GM21825 (cell line): Measurements from ENCODE around the gene ACBD4.

Source experiments
- ATAC-seq: cut with Tn5 transposase; IDR thresholded peaks from one replicate; pipeline ENCODE4 v1.9.1; 2021; ENCODE audit warnings: mild to moderate bottlenecking, moderate library complexity; ENCODE audit not compliant: unreplicated experiment

The ACBD4 gene

DNA sequence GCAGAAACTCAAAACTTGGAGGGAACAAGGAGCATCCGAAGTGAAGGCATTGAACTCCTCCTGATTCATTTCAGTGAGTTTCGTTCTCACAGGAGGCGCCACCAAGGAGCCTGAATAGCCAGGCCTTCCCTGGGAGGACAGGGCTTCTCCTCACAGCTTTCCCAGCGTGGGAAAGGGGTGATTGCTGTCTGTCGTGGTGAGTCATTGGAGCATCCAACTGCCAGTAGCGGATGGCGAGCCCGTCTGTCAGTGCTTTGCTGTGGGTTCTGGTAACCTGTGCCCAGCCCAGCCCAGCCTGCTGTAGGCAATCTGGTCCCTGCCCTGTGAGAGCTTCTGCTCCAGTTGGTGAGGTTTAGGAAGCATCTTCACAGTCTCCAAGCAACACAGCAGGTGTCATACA lies 31.5 kb upstream of the ACBD4 start:
- no peak for ATAC-seq

DNA sequence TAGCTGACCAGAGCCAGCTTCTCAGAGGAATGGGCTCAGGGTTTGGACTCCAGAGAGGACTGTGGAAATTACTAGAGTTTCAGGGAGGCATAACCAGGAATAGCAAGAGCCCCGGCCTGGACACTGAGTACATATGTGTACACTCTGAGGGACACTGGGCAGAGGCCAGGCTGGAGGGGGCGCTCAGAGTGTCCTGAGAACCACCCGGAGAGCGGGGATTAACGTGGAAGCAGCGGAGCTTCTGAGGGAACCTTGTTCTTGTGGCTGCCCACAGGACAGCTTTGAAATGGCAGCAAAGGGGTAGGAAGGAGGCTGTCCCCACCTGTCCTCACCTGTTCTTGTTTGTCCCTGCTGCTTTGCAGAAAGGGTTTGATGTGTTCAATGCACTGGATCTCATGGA lies 31.0 kb upstream of the ACBD4 start:
- no peak for ATAC-seq

DNA sequence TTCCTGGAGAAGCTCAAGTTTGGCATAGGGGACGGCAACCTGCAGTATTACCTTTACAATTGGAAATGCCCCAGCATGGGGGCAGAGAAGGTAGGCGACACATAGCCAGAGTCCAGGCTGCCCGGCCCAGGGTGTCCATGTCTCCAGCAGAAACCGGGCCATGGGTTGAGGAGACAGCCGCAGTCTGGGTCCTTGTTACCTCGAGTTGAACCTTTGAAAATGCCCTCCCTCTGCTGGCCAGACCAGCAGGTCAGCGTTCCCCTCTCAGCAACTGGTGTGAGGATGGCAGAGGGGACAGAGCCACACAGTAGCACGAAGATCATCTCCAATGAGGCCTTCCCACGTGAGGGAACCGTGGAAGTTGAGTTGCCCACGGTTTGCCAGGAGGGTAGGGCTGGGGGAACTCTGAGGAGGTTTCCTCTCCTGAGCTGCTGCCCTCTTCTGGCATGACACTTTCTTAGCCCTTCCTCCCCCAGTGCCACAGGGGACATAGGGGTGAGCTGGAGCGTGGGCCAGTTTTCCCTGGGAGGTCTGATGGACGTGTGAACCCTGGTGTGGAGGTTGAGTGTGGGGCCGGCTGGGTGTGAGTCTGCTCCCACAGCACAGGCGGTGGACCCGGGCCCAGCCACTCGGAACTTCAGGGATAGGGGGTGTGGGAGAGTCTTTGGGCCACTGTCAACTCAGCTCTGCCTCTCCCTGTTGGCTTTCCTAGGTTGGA lies 30.4 kb upstream of the ACBD4 start:
- ATAC-seq = no peak

DNA sequence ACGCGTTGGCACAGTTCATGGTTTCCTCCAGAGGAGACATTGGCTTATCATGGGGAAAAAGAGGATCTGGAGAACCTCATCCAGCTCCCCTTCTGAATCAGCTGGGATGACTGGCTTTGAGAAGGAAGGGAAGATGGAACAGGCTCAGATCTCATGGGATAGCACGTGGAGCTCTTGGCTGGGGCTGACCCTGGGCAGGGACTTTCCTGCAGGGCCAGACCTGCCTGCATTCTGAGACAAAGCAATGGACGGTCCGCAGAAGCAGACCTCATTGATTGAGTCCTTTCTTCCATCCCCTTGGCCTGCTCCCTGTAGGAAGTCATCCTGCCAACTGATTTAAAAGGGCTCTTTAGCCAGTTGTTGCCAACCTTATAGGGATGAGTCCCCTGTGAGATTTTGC lies 29.4 kb upstream of the ACBD4 start:
- no peak for ATAC-seq

DNA sequence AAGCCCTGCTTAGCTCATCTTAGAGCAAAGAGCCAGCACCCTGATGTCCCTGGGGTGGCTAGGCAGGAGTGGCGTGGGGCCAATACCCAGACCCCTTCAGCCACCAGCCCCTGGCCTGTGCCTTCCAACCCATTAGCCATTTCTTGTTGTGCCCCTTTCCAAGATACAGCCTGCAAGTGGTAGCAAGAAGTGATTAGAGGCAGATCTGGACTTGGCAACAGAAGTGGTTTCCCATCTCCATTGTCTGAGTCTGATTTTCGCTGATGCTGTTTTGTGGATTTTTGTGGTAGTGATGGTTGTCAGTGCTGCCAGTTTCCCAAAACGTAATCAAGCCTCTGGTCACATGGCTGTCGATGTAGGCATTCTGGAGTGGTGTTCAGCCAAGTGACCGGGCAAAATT lies 28.9 kb upstream of the ACBD4 start:
- ATAC-seq = no peak

DNA sequence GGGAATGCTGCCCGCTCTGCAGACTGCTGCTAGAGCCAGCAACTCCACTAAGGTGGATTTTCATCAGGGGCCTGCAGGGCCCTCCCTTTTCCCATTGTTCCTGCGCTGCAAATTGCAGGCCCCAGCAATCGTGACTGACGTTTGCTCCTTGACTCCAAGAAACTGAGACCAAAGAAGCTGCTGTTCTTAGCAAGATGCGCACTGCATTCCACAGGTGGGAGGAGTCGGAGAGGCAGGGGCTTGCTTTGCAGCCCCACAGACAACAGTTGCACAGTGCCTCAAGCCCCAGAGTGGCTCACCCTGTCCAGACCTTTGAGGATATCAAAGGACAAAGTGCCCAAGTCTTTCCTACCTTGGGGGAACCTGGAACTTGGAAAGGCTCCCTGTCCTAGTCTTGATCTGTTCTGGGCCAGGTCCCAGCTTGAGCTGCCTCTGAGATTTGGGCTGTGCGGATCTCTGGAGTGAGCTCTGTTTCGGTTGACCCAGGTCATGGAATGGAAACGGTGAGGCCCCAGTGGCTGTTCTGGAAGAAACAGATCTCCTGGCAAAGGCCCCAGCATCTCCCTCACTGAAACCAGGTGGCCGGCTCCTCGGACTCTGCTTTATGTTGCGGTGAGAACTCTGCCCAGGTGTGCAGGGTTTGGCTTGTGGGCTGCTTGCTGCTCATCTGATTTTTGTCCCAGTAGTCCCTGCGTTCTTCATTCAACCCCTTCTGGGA lies 28.0 kb upstream of the ACBD4 start:
- no peak for ATAC-seq

DNA sequence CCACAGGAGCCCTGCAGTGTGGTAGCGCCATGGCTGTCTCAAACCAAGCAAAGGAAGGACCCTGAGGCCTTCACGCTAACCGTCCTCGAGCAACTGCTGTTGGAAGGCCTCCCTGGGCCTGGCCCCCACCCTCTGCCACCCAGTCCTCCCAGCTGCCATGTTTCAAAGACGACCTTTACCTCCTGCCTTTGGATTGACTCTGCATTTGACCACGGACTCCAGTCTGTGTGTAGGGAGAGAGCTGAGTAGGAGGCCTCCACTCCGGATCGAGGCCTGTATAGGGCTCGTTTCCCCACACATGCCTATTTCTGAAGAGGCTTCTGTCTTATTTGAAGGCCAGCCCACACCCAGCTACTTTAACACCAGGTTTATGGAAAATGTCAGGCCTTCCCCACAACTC lies 27.4 kb upstream of the ACBD4 start:
- ATAC-seq = no peak

DNA sequence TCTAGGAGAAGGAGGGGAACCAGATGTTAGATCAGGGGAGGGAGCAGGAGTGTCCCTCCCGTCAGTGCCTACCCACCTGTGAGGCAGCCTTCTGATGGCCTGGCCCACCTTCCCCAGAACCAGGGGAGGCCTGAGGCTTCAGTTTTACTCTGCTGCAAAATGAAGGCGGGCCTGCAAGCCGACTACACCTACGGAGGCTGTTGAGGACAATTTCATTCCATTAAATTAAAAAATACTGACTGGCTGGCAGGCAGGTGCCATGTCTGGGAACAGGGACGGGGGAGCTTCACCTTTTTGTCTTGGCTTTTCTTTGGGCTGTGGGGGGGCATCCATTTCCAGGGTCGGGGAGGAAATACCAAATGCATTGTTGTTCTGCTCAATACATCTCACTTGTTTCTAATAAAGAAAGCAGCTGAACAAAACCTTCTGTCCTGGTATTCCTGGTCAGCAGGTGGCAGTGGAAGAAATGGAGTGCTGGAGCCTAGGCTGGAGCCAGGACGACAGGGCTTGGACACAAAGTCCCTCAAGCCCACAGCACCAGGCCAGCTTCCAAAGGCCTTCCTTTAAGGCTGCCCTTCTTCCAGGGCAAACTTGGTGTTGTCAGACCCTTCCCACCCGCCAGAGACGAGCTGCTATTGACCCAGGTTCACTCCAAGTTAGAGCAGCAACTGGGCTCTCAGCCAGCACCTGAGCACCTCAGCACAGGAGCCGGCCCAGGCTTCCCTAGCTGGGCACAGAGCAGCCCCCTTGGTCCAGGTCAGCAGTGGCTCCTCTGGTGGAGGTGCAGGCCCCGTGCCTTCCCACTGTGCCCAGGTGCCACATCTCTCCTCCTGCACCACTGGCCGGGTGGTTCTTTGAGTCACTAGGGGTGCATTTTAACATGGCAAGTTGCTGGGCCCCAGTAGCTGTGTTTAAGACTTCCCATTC lies 26.6 kb upstream of the ACBD4 start:
- no peak for ATAC-seq

DNA sequence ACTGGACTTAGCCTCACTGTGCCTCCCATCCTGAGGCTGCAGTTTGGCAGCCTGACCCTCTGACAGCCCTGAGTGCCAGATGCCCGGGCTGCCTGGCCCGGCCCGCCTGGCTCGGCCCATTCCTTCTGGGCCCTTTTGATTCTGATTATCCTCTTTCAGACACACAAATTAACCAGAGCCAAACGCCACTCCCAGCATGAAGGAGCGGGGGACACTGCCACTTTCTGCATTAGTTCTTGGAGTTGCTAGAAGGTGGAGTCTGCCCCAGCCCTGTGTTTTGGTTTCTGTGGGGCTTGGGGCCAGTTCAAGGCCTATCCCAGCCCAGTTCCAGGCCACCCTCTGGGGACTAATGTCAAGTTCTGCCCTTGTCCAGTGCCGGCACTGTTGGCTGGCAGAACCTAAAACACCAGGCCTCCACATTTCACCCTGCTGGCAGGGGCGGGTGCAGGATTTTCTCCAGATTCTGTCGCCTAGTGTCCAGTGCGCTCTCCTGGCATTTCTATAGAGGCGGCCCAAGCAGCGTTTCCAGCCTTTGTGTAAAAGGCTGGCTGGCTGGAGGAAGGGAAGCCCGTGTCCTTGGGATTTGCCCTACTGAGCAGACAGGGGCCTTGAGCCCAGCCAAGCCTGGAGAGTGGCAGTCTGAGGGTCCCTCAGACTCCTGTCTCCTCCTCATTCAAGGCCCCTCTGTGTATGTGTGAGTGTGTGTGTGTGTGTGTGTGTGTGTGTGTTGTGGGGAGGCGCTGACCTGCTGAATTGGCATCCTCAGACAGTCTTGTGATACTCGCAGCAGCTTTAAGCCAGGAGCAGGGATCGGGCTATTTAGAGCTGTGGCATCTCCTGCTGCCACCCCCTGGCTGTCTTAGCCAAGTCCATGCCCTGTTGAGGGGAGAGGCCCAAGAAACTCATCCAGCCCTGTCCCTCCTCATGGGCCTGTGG lies 24.5 kb upstream of the ACBD4 start:
- no peak for ATAC-seq

DNA sequence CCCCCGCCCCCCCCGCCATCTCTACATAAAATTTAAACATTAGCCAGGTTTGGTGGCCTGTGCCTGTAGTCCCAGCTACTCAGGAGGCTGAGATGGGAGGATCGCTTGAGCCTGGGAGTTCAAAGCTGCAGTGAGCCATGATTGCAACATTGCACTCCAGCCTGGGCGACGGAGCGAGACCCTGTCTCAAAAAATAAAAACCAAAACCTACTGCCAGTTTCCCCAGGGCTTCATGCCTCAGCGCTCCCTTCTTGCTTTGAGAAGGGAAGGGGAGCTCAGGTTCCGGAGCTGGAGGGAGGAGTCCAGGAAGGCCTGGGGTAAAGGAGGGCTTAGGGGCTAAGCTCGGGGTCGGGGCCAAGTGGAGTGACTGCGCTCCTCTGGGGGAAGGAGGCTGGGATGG lies 23.6 kb upstream of the ACBD4 start:
- ATAC-seq = no peak

DNA sequence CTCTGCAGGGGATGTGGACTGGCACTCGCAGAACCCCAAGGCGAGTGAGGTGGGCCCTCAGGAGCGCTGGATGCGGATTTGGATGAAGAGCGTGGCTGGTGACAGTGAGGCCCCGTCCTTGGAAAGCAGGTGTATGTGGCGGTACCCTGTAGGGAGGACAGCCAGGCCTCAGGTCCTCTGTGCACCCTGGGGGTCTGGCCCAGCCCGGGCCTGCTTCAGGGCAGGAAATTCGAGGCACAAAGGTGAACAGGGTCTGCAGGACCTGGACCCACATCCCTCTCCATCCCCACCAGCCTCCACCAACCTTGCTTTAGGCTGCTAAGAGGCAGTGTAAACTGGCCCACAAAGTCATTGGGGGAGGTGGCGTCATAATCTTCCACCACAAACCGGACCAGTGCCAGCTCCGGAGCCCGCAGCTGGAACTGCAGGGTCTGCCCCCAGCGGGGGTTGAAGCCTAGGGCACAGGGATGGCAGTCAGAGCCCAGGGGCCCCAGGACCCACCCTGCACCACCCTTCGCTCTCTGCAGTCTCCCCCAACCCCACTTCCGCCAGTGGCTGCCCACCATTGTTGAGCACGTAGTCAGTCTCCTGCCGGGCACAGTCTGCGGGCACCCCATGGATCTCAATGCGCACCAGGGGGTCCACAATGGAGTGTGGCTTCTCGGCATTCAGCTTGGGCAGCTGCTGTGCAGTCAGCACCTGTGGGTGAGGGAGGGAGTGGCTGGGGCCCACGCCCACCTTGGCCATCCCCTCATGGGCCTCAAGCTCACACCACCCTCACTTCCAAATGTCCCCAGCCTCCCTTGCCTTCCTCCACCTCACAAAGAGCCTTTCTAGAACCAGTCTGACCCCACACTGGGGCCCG lies 22.7 kb upstream of the ACBD4 start:
- ATAC-seq = no peak

DNA sequence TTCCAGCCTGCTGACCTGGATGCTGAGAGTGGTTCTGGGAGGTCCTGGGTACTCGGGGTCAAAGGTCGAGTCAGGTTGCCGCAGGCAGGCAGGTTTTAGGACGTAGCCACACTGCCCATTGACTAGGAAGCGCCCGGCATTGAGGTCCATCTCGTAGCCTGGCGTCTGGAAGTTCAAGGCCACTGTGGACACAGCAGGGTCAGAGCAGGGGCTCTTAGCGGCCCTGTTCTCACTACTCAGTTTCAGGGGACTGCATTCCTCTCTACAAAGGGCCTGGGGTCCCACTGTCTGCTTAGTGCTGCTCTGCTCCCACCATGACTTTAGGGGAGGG lies 22.1 kb upstream of the ACBD4 start:
- ATAC-seq = no peak

DNA sequence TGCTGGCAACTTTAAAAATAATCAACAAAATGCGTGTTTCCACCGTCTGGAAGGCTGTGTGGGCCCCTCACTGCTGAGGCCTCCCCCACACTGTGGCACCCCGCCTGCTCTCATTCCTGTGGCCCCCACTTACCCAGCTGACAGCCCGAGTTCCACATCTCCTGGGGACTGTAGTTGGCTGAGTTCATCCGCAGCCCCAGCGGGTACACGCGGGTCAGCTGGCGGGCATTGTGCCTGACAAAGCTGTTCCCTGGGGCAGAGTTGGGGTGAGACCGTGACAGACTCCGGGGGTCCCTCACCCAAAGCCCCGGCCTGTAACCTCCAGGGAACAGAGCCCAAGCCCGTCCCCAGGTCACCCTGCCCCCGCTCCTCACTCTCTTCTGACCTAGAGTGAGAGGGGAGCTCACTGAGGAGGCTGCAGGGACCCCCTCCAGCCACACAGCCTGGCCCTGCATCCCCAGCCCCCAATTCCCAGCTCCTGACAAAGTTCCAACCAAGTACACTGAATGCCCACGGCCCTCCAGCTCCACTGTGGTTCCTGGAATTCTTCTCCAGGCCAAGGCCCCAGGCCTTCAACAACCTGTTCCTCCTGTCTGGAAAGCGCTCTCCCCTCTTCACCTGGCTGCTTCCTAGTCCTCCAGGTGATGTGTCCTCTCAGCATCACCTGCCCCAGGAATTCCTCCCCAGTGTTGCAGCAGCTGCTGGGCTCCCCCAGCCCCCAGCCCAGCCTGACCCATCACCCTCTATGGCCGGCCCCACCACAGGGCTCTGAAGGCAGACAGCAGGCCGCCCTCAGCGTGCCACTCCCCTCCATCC lies 21.2 kb upstream of the ACBD4 start:
- ATAC-seq = no peak

DNA sequence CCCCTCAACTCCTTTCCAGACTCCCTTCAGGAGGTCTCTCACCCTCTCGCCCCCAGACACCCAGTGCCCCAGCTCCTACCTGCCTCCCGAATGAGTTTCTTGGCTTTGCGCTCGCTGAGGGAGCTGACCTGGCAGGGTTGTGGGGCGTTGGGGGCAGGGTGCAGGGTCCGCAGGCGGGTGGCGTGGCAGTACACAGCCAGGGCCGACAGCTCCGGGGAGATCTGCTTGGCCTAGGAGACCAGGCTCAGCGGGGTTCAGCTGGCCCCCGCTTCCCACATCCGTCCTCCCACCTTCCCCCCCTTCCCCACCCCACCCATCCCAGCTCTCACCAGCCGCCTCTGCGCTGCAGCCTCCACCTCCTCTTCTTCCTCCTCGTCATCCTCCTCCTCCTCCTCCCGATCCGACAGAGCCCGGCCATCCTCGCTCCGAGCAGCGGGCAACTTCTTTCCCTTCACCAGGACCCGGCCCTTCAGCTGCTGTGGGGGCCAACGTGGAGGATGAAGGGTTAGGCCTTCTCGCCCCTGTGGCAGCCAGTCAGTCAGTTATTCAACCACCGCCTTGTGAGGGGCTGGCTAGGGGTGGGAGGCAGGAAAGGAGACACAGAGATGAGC lies 20.4 kb upstream of the ACBD4 start:
- no peak for ATAC-seq

DNA sequence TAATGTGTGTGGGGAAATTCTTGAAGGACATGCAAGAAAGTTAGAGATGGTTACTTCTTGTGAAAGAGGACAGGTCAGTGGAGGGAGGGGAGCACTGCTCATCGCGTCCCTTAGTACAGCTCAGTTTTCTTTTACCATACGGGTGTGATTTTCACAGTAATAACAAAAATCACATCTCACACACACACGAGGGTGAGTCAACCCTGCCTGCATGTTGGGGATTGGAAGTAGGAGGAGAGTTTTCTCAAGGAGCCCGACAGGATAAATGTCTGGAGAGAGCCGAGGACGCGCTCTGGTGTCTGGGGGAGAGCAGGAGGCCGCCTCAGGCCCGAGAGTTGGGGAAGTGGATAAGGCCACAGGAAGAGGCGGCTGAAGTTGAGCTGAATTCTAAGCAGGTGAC lies 19.6 kb upstream of the ACBD4 start:
- no peak for ATAC-seq

DNA sequence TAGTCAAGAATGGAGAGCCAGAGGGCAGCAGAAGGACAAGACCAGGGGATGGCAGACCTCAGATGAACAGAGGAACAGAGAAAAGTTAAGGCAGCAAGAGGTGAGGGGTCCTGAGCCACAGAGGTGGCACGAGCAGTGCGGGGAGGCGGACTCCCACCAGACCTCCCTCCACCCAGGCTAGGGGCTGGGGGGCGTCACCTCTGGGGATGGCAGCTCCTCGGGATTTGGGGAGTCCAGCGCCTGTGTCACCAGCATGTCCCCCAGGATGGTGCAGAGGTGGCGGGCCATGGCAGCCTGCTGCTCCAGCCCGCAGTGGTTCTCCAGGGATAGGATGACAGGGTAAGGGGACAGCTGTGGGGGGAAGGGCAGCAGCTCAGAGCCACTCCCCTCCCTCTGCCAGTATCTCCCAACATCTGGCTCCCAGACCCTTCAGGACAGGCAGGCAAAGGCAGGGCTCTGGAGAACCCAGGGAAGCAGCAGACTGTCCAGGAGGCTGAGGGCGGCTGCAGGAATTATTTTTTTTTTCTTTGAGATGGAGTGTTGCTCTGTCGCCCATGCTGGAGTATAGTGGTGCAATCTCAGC lies 19.0 kb upstream of the ACBD4 start:
- ATAC-seq = no peak

DNA sequence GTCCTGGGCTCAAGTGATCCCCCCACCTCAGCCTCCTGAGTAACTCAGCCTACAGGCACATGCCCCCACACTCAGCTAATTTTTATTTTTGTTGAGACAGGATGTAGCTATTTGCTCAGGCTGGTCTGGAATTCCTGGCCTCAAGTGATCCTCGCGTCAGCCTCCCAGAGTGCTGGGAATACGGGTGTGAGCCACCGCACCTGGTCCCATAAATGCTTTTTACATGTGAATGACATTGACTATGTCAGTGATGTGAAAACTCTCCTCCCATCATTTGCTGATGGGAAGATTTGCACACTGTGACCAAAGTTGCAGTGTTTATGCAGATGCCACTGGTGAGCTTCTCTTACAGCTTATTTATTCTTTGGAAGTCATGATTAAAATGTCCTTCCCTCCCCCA lies 18.2 kb upstream of the ACBD4 start:
- no peak for ATAC-seq
